Epidermal melanocyte (primary cell): ENCODE measurements around the gene ACOT11.
A peak's percentile ranks its signal among the peaks of the same experiment; 100 is the strongest.

Experiments
- DNase-seq: peaks from one replicate; pipeline ENCODE4 v3.0.0; 2011; ENCODE audit warnings: low spot score; ENCODE audit not compliant: insufficient read length

Gene ACOT11

GRCh38 chr1:54585181-54586066, 37.4 kb downstream of the ACOT11 start:
- no peak for DNase-seq

DNA sequence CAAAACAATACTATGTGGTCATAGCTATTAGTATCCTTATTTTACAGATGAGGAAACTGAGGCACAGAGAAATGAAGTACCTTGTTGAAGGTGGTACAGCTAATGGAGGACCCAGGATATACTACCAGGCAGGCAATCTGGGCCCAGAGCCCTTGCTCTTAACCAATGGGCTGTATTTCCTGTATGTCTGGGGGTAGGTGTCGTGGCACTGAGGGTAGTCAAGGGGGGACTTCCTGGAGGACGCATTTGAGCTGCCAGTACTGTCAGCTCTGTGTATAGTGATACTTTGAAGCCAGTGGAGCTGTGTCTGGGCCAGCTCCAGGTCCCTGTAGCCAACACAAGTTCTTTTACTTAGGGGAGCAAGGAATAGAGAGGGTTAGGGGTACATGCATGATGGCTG, 40.3 kb downstream of the ACOT11 start:
- DNase-seq, result no peak

DNA sequence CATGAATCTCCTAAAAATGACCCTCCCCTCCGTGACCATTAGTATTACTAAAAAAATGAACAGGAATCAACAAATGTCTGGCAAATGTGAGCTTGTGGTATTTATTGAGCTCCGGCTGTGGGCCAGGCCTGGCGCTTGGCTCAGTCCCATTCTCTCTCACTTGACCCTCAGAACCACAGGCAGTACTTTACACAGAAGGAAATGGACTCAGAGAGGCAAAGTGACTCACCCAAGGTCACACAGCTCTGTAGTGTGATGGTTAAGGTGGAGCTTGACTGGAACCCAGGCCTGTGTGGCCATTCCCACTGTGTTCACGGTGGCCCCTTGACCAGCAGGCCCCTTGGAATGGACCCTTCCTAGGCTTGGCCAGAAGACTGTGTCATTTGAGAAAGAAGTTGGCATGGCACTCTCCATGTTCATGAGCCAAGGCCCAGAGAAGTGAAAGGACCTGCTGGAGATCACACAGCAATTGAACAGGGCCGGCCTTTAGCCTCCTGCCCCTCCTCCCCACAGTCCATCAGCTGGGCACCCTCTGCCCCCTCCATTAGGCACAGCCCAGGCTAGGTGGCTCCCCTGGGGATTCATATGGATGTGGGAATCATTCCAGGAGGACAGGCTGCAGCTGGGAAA, 43.2 kb downstream of the ACOT11 start:
- DNase-seq, result no peak

DNA sequence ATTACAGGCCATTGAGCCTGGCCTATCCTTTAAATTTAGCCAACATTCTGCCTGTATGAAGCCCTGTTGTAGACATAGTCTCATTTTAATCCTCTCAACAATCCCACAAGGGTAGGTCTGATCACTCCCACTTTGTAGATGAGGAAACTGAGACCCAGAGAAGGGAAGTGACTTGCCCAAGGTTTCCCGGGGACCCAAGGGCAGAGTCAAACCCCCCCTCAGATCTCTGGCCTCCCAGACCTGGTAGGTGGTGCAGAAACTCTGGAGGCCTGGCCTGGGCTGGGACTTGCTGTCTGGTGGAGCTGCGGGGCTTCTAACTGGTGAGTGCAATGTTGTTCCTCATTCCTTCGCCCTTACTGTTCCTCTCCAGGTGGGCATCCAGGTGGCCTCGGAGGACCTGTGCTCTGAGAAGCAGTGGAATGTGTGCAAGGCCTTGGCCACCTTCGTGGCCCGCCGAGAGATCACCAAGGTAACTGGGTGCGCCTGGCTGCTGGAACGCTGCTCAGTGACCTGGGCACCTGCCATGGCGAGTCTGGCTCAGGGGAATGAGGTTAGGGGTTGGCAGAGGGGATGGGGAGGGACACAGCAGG, 45.6 kb downstream of the ACOT11 start:
- DNase-seq, result no peak

GRCh38 chr1:54594463-54594862, 46.4 kb downstream of the ACOT11 start:
- DNase-seq, result no peak

DNA sequence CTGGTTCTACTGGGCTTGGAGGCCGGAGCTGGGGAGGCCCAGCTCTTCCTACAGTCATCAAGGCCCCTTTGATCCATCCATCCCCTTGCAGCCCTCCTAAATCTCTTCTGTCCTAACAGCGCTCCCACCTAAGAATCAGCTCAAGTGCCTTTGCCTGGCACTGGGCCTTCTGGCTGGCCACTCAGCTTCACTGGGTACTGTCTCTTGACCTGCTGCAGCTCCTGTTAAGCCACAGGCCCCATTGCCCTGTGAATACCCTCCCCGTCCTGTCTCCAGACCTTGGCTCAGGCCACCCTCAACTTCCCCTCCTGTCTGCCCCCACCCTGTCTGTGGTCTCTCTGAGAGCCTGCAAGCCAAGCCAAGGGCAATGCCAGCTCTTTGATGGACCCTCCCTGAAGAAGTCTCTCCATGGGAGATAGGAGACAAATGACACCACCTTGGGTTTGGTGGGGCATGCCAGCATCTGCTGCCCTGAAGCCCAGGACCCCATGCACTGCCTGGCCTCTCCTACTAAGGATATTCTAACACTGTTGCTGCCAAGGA, 48.0 kb downstream of the ACOT11 start:
- DNase-seq, result no peak

DNA sequence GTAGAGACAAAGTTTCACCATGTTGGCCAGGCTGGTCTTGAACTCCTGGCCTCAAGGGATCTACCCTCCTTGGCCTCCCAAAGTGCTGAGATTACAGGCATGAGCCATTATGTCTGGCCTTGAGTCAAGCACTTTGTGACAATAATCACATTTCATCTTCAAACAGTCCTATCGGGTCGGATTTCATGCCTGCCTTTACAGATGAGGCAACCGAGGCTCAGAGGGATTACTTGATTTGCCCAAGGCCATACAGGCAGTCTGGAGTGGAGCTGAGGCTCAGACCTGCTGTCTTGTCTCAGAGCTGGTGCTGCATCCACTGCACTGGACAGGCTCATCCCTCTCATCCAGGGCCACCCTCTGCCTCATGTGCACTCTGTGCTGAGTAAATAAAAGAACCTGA, 48.7 kb downstream of the ACOT11 start:
- DNase-seq, result no peak

GRCh38 chr1:54597455-54598030, 49.5 kb downstream of the ACOT11 start:
- DNase-seq, result no peak

DNA sequence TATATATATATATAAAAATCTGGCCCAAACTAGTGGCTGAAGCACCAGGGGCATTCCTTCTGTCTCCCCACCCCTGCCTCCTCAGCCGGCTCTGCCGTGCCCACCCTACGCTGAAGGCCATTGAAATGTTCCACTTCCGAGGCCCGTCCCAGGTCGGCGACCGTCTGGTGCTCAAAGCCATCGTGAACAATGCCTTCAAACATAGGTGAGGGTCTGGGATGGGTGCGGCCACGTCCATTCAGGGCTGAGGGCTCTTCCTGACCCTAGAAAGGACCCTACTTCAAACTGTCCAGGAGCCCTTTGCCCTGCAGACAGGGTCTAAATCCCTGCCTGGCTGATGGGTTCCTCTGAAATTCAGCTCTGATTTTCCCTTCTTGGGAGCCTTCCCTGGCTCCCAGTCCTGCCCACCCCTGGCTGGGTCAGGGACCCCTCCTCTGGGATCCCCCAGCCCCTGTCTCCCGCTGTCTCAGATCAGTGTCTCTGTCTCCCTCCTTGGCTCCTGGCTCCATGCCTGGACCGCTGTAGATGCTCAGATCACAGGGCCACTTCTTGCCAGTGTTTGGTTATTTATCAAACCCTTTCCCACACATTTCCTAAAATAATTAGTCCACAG, 51.3 kb downstream of the ACOT11 start:
- no peak for DNase-seq

DNA sequence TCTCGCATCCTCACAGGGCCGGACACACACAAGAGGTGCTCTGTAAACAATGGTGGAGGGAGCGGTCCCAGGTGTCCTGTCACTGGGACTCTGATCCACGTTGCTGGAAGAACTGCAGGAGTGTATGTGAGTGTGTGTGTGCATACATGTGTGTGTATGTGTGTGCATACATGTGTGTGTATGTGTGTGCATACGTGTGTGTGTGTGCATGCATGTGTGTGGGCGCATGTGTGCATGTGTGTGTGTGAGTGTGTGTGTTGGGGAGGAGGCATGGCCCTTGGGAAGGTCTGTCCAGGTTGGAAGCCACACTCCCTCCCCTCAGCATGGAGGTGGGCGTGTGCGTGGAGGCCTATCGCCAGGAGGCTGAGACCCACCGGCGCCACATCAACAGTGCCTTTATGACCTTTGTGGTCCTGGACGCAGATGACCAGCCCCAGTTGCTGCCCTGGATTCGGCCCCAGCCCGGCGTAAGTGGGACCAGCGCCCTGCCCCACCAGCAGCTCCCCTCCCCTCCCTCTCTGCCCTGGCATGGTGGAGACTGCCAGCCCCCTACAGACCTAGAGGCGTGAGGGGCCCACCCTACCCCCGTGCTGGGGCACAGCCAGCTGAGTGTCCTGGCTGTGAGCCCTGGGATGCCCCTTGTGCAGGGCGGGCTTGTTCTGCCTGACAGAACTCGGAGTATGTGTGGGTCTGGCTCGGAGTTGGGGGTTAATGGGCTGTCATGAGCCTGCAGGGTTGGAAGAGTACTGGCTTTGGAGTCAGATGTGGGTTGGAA, 53.1 kb downstream of the ACOT11 start:
- no peak for DNase-seq

DNA sequence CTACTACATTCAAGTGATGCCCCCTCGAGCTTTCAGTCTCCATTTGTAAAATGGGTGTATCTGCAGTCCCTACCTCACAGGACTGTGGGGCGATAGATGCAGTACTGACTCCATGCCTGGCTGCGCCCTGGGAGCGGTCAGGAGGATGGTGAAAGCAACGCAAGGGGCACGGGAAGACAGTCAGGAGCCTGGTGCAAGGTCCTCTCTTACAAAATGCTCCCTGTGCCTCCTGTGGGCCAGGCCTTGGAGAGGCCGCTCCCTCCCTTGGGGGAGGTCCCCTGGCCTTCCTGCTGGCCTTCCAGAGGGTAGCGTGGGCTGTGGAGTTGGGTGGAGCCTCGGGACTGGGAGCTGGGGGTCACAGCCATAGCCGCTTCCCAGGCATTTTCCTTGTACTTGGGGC, 53.7 kb downstream of the ACOT11 start:
- no peak for DNase-seq

DNA sequence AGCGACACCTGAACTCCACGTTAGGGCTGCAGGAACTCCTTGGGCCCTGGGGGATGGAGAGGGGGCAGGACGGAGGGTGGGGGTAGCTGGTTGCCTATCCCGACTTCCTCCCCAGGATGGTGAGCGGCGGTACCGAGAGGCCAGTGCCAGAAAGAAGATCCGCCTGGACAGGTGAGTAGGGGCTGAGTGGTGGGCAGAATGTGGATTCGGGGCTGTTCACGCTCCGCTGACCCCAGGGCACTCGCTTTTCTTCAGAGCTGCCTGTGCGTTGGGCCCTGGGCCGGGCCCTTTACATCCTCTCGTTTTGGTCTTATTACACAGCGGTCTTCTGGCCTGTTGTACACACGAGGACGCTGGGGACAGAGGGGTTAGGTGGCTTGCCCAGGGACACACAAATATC, 54.5 kb downstream of the ACOT11 start:
- no peak for DNase-seq

GRCh38 chr1:54603241-54603640, 55.2 kb downstream of the ACOT11 start:
- no peak for DNase-seq

DNA sequence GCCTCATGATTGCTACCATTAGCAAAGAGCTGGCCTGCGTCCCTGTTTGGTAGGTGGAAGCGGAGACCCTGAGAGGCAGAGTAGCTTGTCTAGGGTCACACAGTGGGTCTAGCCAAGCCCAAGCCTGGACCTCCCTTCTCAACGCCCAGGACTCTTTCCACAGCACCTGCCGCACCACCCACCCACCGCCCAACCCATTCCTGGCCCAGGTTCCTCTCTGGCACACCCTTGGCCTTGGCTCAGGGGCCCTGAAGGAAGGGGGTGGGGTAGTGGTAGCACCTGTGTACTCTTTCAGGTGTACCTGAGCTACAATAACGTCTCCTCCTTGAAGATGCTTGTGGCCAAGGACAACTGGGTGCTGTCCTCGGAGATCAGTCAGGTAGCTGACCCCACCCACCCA, 56.0 kb downstream of the ACOT11 start:
- DNase-seq, result no peak

DNA sequence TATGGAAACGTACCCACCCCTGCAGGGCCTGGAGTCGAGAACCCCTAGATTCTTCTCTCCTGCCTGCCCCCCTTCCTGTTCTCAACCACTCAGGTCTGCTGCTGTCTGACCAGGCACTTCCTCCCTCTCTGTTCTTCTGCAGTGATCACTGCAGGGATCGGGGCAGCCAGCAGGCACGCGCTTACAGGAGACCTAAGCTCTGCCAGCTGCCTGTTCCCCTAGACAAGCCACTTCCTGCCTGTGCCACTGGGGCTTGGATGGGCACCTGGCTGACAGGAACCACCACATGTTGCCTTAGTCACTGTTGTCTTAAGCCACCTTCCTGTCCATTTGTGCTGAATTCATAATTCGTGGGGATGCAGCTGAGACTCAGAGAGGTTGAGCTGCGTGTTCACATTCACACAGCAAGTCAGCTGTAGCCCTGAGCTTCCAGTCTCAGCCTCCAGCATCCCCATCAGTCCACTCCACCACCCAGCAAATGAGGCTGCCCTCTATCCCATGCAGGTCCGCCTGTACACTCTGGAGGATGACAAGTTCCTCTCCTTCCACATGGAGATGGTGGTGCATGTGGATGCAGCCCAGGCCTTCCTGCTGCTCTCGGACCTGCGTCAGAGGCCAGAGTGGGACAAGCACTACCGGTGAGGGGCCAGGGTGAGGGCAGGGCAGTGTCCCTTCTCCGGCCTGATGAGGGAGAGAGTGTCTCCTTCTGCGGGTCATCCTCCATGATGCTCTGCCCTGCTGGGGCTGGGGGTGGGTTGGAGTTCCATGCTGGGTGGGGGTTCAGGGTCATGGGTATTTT, 56.7 kb downstream of the ACOT11 start:
- no peak for DNase-seq

GRCh38 chr1:54606096-54606989, 58.3 kb downstream of the ACOT11 start:
- no peak for DNase-seq

DNA sequence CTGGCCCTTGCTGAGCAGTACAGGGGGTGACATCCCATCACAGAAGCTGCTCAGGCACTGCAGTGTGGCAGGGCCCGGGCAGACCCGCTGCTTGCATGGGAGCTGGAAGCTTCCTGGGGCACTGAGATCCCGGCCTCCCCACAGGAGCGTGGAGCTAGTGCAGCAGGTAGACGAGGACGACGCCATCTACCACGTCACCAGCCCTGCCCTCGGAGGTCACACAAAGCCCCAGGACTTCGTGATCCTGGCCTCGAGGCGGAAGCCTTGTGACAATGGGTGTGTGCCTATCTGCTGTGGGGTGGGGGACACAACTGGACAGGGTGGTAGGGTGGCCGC, 58.9 kb downstream of the ACOT11 start:
- no peak for DNase-seq

DNA sequence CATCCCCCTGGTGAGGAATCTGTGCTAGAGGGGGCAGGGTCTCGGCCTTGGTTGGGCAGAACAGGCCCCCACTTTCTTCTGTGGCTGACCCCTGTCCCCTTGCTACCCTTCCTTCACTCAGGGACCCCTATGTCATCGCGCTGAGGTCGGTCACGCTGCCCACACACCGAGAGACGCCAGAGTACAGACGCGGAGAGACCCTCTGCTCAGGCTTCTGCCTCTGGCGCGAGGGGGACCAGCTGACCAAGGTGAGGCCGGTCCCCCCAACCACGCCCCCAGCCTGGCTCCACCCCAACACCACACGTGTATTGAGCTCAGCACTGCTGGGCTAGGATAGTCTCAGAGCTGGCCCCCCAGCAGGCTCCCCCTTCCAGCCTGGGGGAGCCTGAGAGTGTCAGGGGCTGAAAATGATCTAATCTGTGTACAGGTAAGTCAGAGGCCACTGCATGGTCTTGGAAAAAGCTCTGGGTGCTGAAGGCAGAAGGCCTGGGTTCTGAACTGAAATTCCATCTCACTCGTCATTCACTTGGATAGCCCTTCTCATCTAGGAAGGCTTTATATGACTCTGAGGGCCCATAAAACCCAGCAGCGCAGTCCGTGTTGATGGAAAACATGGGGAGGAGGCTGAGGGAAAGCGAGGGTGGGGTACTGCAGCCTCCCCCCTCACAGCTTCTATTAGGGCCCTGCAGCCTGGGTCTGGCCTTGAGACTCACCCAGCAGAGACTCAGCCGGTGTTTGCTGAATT, 60.0 kb downstream of the ACOT11 start:
- peak; percentile 11 for DNase-seq
